ENCODE data around the gene NINL. TPM values are rescaled to one million over a fixed set of nuclear protein-coding genes. Genes with fewer than 3 reads are reported as not detected.

The NINL gene
- total RNA-seq, 1 donor from 2014 or later, result 5.0 TPM

GRCh38 chr20:25487306-25487705 lies 98.0 kb downstream of the NINL start:
- Histone ChIP-seq H3K27me3 (ENCODE audit: control insufficient read depth, insufficient read depth, low read length) (no peaks in the 10 kb centered on the region), H3K4me3 (ENCODE audit: low read depth, low read length) (no peak overlapping the region), H3K36me3 (ENCODE audit: control insufficient read depth, insufficient read depth, low read length) (no peaks in the 10 kb centered on the region)
- DNase-seq (ENCODE audit: low read depth), result peak; percentile 75
- no peak for FAIRE-seq
- no peak for TF ChIP-seq CTCF (IDR thresholded peaks at IDR 0.05; ENCODE audit: insufficient read depth, low read length, severe bottlenecking)

- no peaks in the 10 kb centered on the region for H3K27me3 ChIP-seq (ENCODE audit: control insufficient read depth, insufficient read depth, low read length)
- H3K36me3 ChIP-seq (ENCODE audit: control insufficient read depth, insufficient read depth, low read length), result no peaks in the 10 kb centered on the region
- H3K4me3 ChIP-seq (ENCODE audit: low read depth, low read length), result no peak overlapping the region
- FAIRE-seq (no peak), DNase-seq (ENCODE audit: low read depth) (no peak)
- no peak for TF ChIP-seq CTCF (IDR thresholded peaks at IDR 0.05; ENCODE audit: insufficient read depth, low read length, severe bottlenecking)
These were observed 99.0 kb downstream of the NINL start for GRCh38 chr20:25486377-25486776.

- Histone ChIP-seq H3K27me3 (ENCODE audit: control insufficient read depth, insufficient read depth, low read length) (no peaks in the 10 kb centered on the region), H3K4me3 (ENCODE audit: low read depth, low read length) (no peak overlapping the region), H3K36me3 (ENCODE audit: control insufficient read depth, insufficient read depth, low read length) (no peaks in the 10 kb centered on the region)
- no peak for TF ChIP-seq CTCF (IDR thresholded peaks at IDR 0.05; ENCODE audit: insufficient read depth, low read length, severe bottlenecking)
- DNase-seq (ENCODE audit: low read depth), result no peak
- FAIRE-seq, result no peak
These were observed 99.5 kb downstream of the NINL start for GRCh38 chr20:25485872-25486271.

DNA sequence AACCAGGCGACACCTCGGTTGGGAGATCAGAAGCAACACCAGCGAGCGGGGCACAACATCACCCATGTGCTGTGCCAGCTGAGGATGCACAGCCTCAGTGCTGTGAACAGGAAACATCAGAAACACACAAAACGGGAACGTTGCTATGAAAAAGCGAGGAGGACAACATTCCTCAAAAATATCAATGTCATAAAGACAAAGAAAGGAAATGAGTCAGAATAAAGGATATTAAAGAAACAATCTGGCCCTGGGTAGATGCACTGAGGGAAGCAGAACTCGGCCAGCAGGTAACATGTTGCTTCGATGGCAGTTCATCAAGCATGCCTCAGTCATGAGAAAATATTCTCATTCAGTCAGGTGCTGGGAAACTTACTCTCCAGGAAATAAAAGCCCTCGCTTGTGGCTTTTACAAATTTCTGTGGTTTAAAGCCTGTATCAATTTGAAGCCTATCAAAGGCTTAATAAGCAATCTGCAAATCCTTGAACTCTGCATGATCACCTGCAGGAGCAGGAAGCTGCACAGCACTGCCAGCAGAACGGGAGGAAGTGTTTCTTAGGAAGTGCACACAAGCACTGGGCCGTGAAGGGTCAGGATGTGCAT lies 100.3 kb downstream of the NINL start:
- Histone ChIP-seq H3K4me3 (ENCODE audit: low read depth, low read length) (no peak overlapping the region), H3K36me3 (ENCODE audit: control insufficient read depth, insufficient read depth, low read length) (no peaks in the 10 kb centered on the region), H3K27me3 (ENCODE audit: control insufficient read depth, insufficient read depth, low read length) (no peaks in the 10 kb centered on the region)
- FAIRE-seq (no peak), DNase-seq (ENCODE audit: low read depth) (peak; percentile 79)
- no peak for TF ChIP-seq CTCF (IDR thresholded peaks at IDR 0.05; ENCODE audit: insufficient read depth, low read length, severe bottlenecking)

- peak; percentile 56 for TF ChIP-seq CTCF (IDR thresholded peaks at IDR 0.05; ENCODE audit: insufficient read depth, low read length, severe bottlenecking)
- peak; percentile 86 for DNase-seq (ENCODE audit: low read depth)
- Histone ChIP-seq H3K36me3 (ENCODE audit: control insufficient read depth, insufficient read depth, low read length) (no peaks in the 10 kb centered on the region), H3K27me3 (ENCODE audit: control insufficient read depth, insufficient read depth, low read length) (no peaks in the 10 kb centered on the region), H3K4me3 (ENCODE audit: low read depth, low read length) (no peak overlapping the region)
- peak; percentile 85 for FAIRE-seq
These were observed 101.0 kb downstream of the NINL start for GRCh38 chr20:25484224-25484846.

All from bronchial epithelial cell (primary cell).